GM12891 (cell line): ENCODE data around the gene ARMC9.

Experiments used
- POLR2A ChIP-seq: IDR thresholded peaks from 2 replicates; pipeline ENCODE4 v1.6.1; 2011; ENCODE audit warnings: low read depth, low read length, control low read depth
- POLR2AphosphoS5 ChIP-seq: IDR thresholded peaks from 2 replicates; pipeline ENCODE4 v1.6.1; 2011; ENCODE audit warnings: low read depth, low read length, control low read depth
- SPI1 ChIP-seq: IDR thresholded peaks from 2 replicates; pipeline ENCODE4 v1.6.1; 2011; ENCODE audit warnings: low read depth, low read length, control low read depth
- TAF1 ChIP-seq: IDR thresholded peaks from 2 replicates; pipeline ENCODE4 v1.6.1; 2011; ENCODE audit warnings: low read depth, low read length, control low read depth

GRCh38 chr2:231176066-231176465, 22.4 kb upstream of the ARMC9 start:
- TF ChIP-seq POLR2A (no peak), TAF1 (no peak), POLR2AphosphoS5 (no peak), SPI1 (no peak)
